GM19397 (cell line): ENCODE data around the gene ZBTB34.

Experiments used
- ATAC-seq: cut with Tn5 transposase; IDR thresholded peaks from one replicate; pipeline ENCODE4 v1.9.1; 2021; ENCODE audit warnings: mild to moderate bottlenecking, moderate library complexity; ENCODE audit not compliant: unreplicated experiment

The ZBTB34 gene

GRCh38 chr9:126842977-126843799 lies 17.3 kb upstream of the ZBTB34 start:
- no peak for ATAC-seq

DNA sequence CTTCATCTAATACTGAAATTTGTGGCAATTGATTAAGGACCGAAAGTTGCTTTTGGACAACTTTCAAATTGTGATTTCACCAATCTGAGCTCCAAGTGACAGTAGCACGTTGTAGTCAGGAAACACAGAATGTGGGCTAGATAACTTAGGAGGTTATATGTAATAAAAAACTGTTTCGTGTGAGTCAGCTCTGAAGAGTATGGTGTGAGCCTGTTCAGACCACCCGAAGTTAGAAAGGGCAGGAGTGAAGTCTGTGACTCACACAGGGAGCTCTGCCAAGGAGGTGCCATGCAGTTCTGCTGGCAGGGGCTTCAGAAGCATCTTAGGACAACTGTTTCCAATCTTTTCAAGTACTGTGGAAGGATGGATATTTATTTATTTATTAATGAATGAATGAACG lies 16.4 kb upstream of the ZBTB34 start:
- no peak for ATAC-seq

DNA sequence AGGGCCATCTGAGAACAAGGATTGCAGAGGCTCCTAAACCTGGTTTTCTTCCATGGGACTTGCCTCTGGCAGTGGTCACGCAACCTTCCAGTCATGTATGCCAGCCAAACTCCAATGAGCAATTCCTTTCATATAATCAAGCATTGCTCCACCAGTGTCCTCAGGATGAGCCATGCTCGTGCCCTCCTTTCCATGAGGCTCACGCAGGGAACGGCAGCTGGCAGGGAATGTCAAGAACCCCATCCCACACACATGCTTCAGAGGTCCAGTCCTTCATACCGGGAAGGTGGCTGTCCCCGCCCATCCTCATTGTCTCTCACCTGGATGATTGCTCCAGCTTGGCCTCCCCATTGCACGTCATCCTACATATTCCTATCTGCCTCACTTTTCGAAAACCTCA lies 13.4 kb upstream of the ZBTB34 start:
- ATAC-seq, result no peak

GRCh38 chr9:126849591-126850225 lies 10.7 kb upstream of the ZBTB34 start:
- no peak for ATAC-seq

DNA sequence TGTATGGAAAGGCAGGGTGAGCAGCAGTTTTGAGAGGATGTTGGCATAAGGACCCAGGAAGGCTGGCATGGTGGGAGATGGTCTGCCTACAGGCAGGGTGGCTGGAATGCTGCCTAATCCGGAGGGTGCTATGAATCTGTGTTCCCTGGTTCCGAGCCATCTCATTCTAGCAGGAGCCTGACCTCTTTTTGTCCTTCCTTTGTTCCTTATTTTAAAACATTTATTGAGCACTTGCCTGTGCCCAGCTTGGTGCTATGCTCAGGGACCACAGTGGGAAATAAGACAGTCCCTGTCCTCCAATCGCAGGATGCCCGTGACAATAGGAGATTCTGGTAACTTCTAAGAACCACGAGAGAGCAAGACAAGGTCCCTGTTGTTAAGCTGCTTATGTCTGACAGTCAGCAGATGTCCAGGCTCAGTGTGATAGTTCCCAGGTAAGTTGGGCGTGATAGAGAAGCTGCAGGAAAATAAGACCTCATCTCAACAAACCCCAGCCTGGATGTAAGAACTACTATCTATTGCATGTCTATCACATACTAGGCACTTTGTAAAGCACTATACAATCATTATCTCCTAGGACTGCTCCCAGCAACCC lies 9.1 kb upstream of the ZBTB34 start:
- ATAC-seq, result no peak

GRCh38 chr9:126852086-126852688 lies 8.3 kb upstream of the ZBTB34 start:
- no peak for ATAC-seq

- no peak for ATAC-seq
These were observed 6.8 kb upstream of the ZBTB34 start for GRCh38 chr9:126853667-126854066.

DNA sequence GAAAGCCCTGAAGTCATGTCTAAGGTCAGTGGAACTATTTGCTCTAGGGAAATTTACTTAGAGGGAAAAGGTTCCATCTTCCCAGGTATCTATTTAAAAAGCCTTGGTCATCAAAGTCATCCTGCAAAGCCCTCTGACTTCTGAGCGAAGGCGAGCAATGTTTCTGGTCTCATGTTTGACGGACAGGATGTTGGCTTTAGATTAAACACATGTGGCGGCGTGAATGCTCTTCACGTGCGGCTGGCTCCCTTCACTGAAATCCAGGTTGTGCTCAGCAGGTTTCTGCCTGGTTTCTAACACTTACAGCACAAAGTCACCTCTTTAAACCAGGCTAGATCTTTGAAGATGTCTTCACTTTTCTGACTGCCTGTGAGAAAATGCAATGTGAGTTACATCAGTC lies 5.7 kb upstream of the ZBTB34 start:
- ATAC-seq, result no peak

GRCh38 chr9:126856326-126856877 lies 4.0 kb upstream of the ZBTB34 start:
- ATAC-seq, result no peak

- ATAC-seq, result no peak
These were observed 3.0 kb upstream of the ZBTB34 start for GRCh38 chr9:126857261-126857960.

- no peak for ATAC-seq
These were observed 1.3 kb upstream of the ZBTB34 start for GRCh38 chr9:126859111-126859510.

DNA sequence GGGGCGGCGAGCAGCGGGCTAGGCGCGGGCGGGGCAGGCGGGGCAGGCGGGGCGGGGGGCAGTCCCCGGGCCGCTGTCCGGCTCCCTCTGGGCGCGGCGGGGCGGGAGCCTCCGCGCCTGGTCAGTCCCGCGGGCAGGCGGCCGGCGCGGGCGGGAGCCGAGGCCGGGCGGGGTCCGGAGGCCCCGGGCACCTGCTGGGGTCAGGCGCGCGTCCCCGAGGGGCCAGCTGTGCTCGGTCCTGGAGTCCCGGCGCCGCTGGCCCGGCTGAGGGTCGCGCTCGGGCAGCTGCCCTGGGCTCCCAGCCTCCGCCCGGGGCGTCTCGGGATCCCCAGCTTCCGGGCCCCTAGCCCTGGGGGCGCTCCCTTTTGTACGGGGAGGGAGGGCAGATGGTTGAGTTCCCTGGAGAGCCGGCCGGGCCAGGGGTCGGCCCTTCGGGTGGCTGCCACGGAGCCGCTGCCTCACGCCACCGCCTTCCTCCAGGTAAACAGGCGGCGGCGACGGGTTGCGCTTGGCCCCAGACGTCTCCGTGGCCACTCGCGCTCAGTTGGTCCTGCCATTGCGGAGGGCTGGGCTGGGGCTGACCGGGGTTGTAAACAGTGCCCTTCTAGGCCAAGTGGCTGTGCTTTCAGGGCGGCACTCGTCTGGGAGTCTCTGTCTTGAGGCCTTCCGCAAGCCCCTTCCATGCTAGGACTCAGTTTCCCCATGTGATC lies 473 bp downstream of the ZBTB34 start:
- peak; percentile 37 for ATAC-seq

DNA sequence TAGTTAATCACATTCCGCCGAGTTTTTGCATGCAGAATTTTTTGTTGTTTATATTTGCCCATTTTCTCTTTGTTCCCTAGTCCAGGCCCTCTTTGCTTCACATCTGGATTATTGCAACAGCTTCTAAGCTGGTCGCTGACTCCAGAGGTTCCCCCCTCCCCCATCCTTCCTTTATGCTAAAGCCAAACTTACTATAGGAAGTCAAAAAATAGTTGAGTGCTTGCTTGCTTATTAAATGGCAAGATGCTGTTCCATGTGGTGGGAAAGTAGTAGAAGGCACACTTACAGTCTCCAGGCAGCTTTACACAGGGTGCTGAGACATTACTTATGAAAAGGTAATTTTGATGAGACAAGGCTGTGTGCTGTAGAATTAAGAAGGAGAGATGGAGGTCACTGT lies 1.3 kb downstream of the ZBTB34 start:
- ATAC-seq, result no peak

DNA sequence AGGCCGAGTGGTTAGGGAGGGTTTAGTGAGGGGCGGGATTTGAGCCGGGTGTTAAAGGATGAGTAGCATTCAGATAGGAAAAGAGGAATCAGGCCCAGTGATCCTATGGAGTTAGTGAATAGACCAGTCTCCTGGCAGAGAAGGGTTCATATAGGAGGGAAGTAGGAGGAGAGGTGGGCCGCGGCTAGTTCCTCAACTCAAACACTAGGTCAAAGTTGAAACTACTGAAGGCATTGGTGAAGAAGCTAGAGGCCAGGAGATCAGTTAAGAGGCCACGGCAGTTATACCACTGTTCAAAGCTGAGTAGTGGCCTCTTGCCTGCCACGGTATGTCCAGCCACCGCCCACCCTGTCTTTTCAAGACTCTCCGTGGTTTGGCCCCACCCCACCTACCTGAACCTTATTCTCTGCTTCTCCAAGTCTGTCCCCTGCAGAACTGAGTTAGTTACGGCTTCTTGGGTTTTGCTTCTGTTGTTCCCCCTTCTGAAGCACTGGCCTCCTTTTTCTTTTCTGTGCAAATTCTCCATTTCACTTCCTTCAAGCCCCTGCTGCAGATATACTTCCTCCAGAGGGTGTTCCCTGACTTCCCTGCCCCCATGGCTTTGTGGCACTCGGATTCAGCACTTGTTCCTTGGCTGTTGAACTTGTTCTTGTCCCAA lies 1.8 kb downstream of the ZBTB34 start:
- no peak for ATAC-seq

GRCh38 chr9:126864771-126865170 lies 4.3 kb downstream of the ZBTB34 start:
- ATAC-seq, result no peak

DNA sequence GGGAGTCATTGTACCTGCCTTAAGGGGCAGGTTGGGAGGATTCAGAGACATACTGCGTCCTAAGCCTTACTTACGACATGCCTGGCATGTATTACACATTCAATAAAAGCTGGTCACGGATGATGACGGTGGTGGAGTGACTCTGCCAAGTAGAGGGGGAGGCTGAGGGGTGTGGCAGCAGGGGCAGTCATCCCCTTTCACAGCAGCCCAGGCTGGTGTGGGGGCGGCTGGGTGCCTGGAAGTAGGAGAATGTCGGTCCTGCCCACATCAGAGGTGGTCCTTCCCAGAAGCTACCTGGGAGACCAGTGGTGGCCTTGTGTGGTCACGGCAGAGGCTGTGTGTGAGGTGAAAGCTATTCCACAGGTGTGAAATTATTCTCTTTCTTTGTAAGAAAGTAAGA lies 8.9 kb downstream of the ZBTB34 start:
- ATAC-seq, result no peak

GRCh38 chr9:126872516-126872915 lies 12.1 kb downstream of the ZBTB34 start:
- ATAC-seq, result no peak

- ATAC-seq, result no peak
These were observed 14.3 kb downstream of the ZBTB34 start for GRCh38 chr9:126874546-126875314.
